HG03064 (cell line): Measurements from ENCODE around the gene CDKAL1.
"Not testable (repeated sequence)": the region's sequence is repeated elsewhere in the genome, so short reads cannot be mapped to it uniquely, and the experiment has no call there.

Experiments
- ATAC-seq: cut with Tn5 transposase; IDR thresholded peaks from one replicate; pipeline ENCODE4 v1.9.1; 2021; ENCODE audit warnings: low read depth; ENCODE audit not compliant: unreplicated experiment

CDKAL1 gene

GRCh38 chr6:20905377-20905776 lies 371.1 kb downstream of the CDKAL1 start:
- ATAC-seq, result no peak

- no peak for ATAC-seq
These were observed 372.7 kb downstream of the CDKAL1 start for GRCh38 chr6:20906945-20907344.

GRCh38 chr6:20907486-20908071 lies 373.3 kb downstream of the CDKAL1 start:
- ATAC-seq, result no peak

GRCh38 chr6:20909621-20910020 lies 375.4 kb downstream of the CDKAL1 start:
- ATAC-seq, result no peak

GRCh38 chr6:20911712-20912111 lies 377.5 kb downstream of the CDKAL1 start:
- no peak for ATAC-seq

- ATAC-seq, result no peak
These were observed 380.9 kb downstream of the CDKAL1 start for GRCh38 chr6:20915156-20915555.

- ATAC-seq, result no peak
These were observed 381.4 kb downstream of the CDKAL1 start for GRCh38 chr6:20915626-20916025.

GRCh38 chr6:20916086-20916485 lies 381.8 kb downstream of the CDKAL1 start:
- no peak for ATAC-seq

GRCh38 chr6:20918868-20919267 lies 384.6 kb downstream of the CDKAL1 start:
- ATAC-seq, result no peak

GRCh38 chr6:20919677-20920385 lies 385.6 kb downstream of the CDKAL1 start:
- peak; percentile 85 for ATAC-seq

GRCh38 chr6:20921578-20921977 lies 387.3 kb downstream of the CDKAL1 start:
- no peak for ATAC-seq

- ATAC-seq, result no peak
These were observed 388.5 kb downstream of the CDKAL1 start for GRCh38 chr6:20922743-20923142.

- not testable (repeated sequence) for ATAC-seq
These were observed 389.8 kb downstream of the CDKAL1 start for GRCh38 chr6:20924094-20924493.

- ATAC-seq, result no peak
These were observed 390.8 kb downstream of the CDKAL1 start for GRCh38 chr6:20924911-20925543.

GRCh38 chr6:20927130-20927860 lies 393.0 kb downstream of the CDKAL1 start:
- ATAC-seq, result no peak

GRCh38 chr6:20929283-20929682 lies 395.0 kb downstream of the CDKAL1 start:
- ATAC-seq, result no peak

- ATAC-seq, result no peak
These were observed 396.8 kb downstream of the CDKAL1 start for GRCh38 chr6:20931093-20931492.

- no peak for ATAC-seq
These were observed 397.5 kb downstream of the CDKAL1 start for GRCh38 chr6:20931772-20932171.

GRCh38 chr6:20932284-20932683 lies 398.0 kb downstream of the CDKAL1 start:
- ATAC-seq, result no peak

- no peak for ATAC-seq
These were observed 399.0 kb downstream of the CDKAL1 start for GRCh38 chr6:20933057-20933788.

GRCh38 chr6:20936949-20937348 lies 402.7 kb downstream of the CDKAL1 start:
- no peak for ATAC-seq
